ENCODE data around the gene ZNF81. TPM values are rescaled to one million over a fixed set of nuclear protein-coding genes. Genes with fewer than 3 reads are reported as not detected.

ZNF81 gene
- polyA plus RNA-seq, 1 donor from 2014 or later = 7.0 TPM

DNA sequence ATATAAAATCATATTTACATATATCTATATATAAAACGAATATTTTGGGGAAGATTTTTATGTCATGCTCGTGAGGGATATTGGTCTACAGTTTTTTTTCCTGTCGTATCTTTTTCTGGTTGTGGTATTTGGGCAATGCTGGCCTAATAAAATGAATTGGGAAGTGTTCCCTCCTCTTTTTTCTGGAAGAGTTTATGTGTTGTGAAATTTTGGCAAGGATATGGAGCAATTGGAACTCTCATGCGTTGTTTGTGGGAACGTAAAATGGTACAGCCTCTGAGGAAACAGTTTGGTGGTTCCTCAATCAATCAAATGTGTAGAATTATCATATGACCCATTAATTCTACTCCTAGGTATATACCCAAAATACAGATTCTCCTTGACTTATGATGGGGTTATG, 97.2 kb downstream of the ZNF81 start:
- H3K79me2 ChIP-seq (replicated peaks; ENCODE audit: insufficient read depth, low read length) = no peaks in the 10 kb centered on the region
- no peaks in the 10 kb centered on the region for H3K27me3 ChIP-seq (ENCODE audit: insufficient read depth, low read depth, low read length)
- H2AFZ ChIP-seq (ENCODE audit: low read depth, low read length) = no peak overlapping the region
- H4K20me1 ChIP-seq (ENCODE audit: insufficient read depth) = no peaks in the 10 kb centered on the region
- H3F3A ChIP-seq (ENCODE audit: insufficient read depth, low read length, poor library complexity, severe bottlenecking) = no peaks in the 10 kb centered on the region
- no peaks in the 10 kb centered on the region for H3K9me2 ChIP-seq (ENCODE audit: insufficient read depth, low read length)
- no peak overlapping the region for H3K9ac ChIP-seq (ENCODE audit: low read length)
- no peak overlapping the region for H3K4me2 ChIP-seq (ENCODE audit: low read length)
- no peaks in the 10 kb centered on the region for H3K36me3 ChIP-seq (ENCODE audit: insufficient read depth, low read length)
- H3K27ac ChIP-seq (ENCODE audit: low read length) = no peak overlapping the region
- H3K9me3 ChIP-seq (ENCODE audit: low read length) = no peaks in the 10 kb centered on the region
- H3K4me3 ChIP-seq (ENCODE audit: low read length) = no peak overlapping the region
- TF ChIP-seq, protein P1, sequence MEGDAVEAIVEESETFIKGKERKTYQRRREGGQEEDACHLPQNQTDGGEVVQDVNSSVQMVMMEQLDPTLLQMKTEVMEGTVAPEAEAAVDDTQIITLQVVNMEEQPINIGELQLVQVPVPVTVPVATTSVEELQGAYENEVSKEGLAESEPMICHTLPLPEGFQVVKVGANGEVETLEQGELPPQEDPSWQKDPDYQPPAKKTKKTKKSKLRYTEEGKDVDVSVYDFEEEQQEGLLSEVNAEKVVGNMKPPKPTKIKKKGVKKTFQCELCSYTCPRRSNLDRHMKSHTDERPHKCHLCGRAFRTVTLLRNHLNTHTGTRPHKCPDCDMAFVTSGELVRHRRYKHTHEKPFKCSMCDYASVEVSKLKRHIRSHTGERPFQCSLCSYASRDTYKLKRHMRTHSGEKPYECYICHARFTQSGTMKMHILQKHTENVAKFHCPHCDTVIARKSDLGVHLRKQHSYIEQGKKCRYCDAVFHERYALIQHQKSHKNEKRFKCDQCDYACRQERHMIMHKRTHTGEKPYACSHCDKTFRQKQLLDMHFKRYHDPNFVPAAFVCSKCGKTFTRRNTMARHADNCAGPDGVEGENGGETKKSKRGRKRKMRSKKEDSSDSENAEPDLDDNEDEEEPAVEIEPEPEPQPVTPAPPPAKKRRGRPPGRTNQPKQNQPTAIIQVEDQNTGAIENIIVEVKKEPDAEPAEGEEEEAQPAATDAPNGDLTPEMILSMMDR (IDR thresholded peaks at IDR 0.05; ENCODE audit: poor library complexity, severe bottlenecking) = no peak
- TF ChIP-seq RAD21 (conservative IDR thresholded peaks at IDR 0.05) (no peak), SMC3 (conservative IDR thresholded peaks at IDR 0.05; ENCODE audit: poor library complexity) (no peak), MXI1 (conservative IDR thresholded peaks at IDR 0.05; ENCODE audit: poor library complexity, severe bottlenecking) (no peak), EP300 (conservative IDR thresholded peaks at IDR 0.05; ENCODE audit: poor library complexity, severe bottlenecking) (no peak), TAF1 (IDR thresholded peaks at IDR 0.05; ENCODE audit: low read depth) (no peak), POLR2AphosphoS5 (IDR thresholded peaks at IDR 0.05) (no peak), EZH2 (IDR thresholded peaks at IDR 0.05; ENCODE audit: borderline replicate concordance, insufficient read depth, low read length, poor library complexity, severe bottlenecking) (no peak)
- TF ChIP-seq, protein P2, sequence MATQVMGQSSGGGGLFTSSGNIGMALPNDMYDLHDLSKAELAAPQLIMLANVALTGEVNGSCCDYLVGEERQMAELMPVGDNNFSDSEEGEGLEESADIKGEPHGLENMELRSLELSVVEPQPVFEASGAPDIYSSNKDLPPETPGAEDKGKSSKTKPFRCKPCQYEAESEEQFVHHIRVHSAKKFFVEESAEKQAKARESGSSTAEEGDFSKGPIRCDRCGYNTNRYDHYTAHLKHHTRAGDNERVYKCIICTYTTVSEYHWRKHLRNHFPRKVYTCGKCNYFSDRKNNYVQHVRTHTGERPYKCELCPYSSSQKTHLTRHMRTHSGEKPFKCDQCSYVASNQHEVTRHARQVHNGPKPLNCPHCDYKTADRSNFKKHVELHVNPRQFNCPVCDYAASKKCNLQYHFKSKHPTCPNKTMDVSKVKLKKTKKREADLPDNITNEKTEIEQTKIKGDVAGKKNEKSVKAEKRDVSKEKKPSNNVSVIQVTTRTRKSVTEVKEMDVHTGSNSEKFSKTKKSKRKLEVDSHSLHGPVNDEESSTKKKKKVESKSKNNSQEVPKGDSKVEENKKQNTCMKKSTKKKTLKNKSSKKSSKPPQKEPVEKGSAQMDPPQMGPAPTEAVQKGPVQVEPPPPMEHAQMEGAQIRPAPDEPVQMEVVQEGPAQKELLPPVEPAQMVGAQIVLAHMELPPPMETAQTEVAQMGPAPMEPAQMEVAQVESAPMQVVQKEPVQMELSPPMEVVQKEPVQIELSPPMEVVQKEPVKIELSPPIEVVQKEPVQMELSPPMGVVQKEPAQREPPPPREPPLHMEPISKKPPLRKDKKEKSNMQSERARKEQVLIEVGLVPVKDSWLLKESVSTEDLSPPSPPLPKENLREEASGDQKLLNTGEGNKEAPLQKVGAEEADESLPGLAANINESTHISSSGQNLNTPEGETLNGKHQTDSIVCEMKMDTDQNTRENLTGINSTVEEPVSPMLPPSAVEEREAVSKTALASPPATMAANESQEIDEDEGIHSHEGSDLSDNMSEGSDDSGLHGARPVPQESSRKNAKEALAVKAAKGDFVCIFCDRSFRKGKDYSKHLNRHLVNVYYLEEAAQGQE (IDR thresholded peaks at IDR 0.05; ENCODE audit: borderline replicate concordance) = no peak

DNA sequence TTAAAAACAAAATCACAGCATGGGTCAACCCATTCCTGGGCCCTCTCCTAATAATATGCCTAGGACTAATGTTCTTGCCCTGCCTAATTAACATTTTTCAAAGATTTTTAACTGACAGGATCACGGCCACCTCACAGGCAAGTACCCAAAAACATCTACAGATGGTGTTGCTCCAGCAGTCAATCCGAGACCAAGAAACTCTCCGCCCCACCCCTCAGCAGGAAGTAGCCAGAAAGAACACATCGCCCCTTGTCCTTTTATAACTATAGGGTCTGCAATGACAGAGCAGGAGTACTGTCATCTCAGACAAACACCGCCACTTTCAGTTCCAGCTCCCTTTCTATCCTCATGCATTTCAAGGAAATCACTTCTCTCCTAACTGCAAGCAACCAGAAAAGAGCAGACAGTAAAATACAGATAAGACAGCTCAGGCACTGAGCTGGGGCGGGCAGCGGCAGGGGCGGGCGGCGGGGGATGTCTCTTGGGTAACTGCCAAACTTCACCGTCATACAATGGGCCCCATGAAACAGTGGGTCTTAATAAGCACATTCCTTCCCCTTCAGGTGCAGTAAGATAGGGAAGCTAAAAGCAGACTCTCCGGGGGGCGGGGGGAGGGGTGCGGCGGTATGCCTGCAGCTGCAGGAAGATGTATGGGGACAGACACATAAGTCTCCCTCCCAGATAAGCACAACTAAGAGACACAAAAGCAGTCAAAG, 99.7 kb downstream of the ZNF81 start:
- Histone ChIP-seq H3K27me3 (ENCODE audit: insufficient read depth, low read depth, low read length) (no peaks in the 10 kb centered on the region), H3K4me2 (ENCODE audit: low read length) (no peak overlapping the region), H3F3A (ENCODE audit: insufficient read depth, low read length, poor library complexity, severe bottlenecking) (no peaks in the 10 kb centered on the region), H3K36me3 (ENCODE audit: insufficient read depth, low read length) (no peaks in the 10 kb centered on the region), H3K79me2 (replicated peaks; ENCODE audit: insufficient read depth, low read length) (no peaks in the 10 kb centered on the region), H3K9ac (ENCODE audit: low read length) (no peak overlapping the region), H3K27ac (ENCODE audit: low read length) (no peak overlapping the region), H4K20me1 (ENCODE audit: insufficient read depth) (no peaks in the 10 kb centered on the region), H3K9me3 (ENCODE audit: low read length) (no peaks in the 10 kb centered on the region), H3K9me2 (ENCODE audit: insufficient read depth, low read length) (no peaks in the 10 kb centered on the region), H2AFZ (ENCODE audit: low read depth, low read length) (no peak overlapping the region), H3K4me3 (ENCODE audit: low read length) (no peak overlapping the region)
- TF ChIP-seq POLR2AphosphoS5 (IDR thresholded peaks at IDR 0.05) = no peak
- TF ChIP-seq EP300 (conservative IDR thresholded peaks at IDR 0.05; ENCODE audit: poor library complexity, severe bottlenecking) = no peak
- no peak for TF ChIP-seq MXI1 (conservative IDR thresholded peaks at IDR 0.05; ENCODE audit: poor library complexity, severe bottlenecking)
- TF ChIP-seq SMC3 (conservative IDR thresholded peaks at IDR 0.05; ENCODE audit: poor library complexity) = no peak
- no peak for TF ChIP-seq EZH2 (IDR thresholded peaks at IDR 0.05; ENCODE audit: borderline replicate concordance, insufficient read depth, low read length, poor library complexity, severe bottlenecking)
- TF ChIP-seq TAF1 (IDR thresholded peaks at IDR 0.05; ENCODE audit: low read depth) = no peak
- TF ChIP-seq, protein P1 (IDR thresholded peaks at IDR 0.05; ENCODE audit: poor library complexity, severe bottlenecking) = no peak
- no peak for TF ChIP-seq RAD21 (conservative IDR thresholded peaks at IDR 0.05)
- TF ChIP-seq, protein P2 (IDR thresholded peaks at IDR 0.05; ENCODE audit: borderline replicate concordance) = no peak
